ENCODE results near the gene FOLH1.
"Not testable (repeated sequence)": the region's sequence is repeated elsewhere in the genome, so short reads cannot be mapped to it uniquely, and the experiment has no call there.

FOLH1 gene

GRCh38 chr11:49208006-49208721 lies at the start of gene FOLH1:
Gene FOLH1 (minus strand): TSS chr11:49208602. CDS start chr11:49208409, 193 bp downstream.
- DNase-seq: peak; percentile 42

GRCh38 chr11:49255148-49255547 lies 46.7 kb upstream of the FOLH1 start:
- DNase-seq: not testable (repeated sequence)

- not testable (repeated sequence) for DNase-seq
These were observed 42.8 kb upstream of the FOLH1 start for GRCh38 chr11:49251212-49251611.

- DNase-seq: not testable (repeated sequence)
These were observed 42.2 kb upstream of the FOLH1 start for GRCh38 chr11:49250398-49251115.

GRCh38 chr11:49249363-49249762 lies 41.0 kb upstream of the FOLH1 start:
- not testable (repeated sequence) for DNase-seq

GRCh38 chr11:49233685-49234084 lies 25.3 kb upstream of the FOLH1 start:
- not testable (repeated sequence) for DNase-seq

- DNase-seq: not testable (repeated sequence)
These were observed 24.6 kb upstream of the FOLH1 start for GRCh38 chr11:49233019-49233418.

GRCh38 chr11:49231725-49232124 lies 23.3 kb upstream of the FOLH1 start:
- not testable (repeated sequence) for DNase-seq

- DNase-seq: not testable (repeated sequence)
These were observed 22.1 kb upstream of the FOLH1 start for GRCh38 chr11:49230534-49230933.

- DNase-seq: not testable (repeated sequence)
These were observed 21.6 kb upstream of the FOLH1 start for GRCh38 chr11:49230001-49230400.

GRCh38 chr11:49229136-49229535 lies 20.7 kb upstream of the FOLH1 start:
- DNase-seq: peak; percentile 15

GRCh38 chr11:49225255-49225785 lies 16.9 kb upstream of the FOLH1 start:
- not testable (repeated sequence) for DNase-seq

GRCh38 chr11:49221112-49221511 lies 12.7 kb upstream of the FOLH1 start:
- DNase-seq: no peak

- no peak for DNase-seq
These were observed 4.7 kb upstream of the FOLH1 start for GRCh38 chr11:49213026-49213560.

GRCh38 chr11:49206999-49207398 lies 1.4 kb downstream of the FOLH1 start:
- DNase-seq: not testable (repeated sequence)

- no peak for DNase-seq
These were observed 6.0 kb downstream of the FOLH1 start for GRCh38 chr11:49202287-49202976.

GRCh38 chr11:49196775-49197174 lies 11.6 kb downstream of the FOLH1 start:
- not testable (repeated sequence) for DNase-seq

GRCh38 chr11:49196002-49196401 lies 12.4 kb downstream of the FOLH1 start:
- DNase-seq: not testable (repeated sequence)

GRCh38 chr11:49190287-49190686 lies 18.1 kb downstream of the FOLH1 start:
- not testable (repeated sequence) for DNase-seq

GRCh38 chr11:49186225-49186624 lies 22.2 kb downstream of the FOLH1 start:
- not testable (repeated sequence) for DNase-seq

- not testable (repeated sequence) for DNase-seq
These were observed 22.8 kb downstream of the FOLH1 start for GRCh38 chr11:49185597-49185996.

GRCh38 chr11:49184756-49185155 lies 23.6 kb downstream of the FOLH1 start:
- not testable (repeated sequence) for DNase-seq

- peak; percentile 96 for DNase-seq
These were observed 30.5 kb downstream of the FOLH1 start for GRCh38 chr11:49177936-49178335.

Data from NCI-H526 treated with DMSO at 0.1 percent for 48 hours (cell line).